HUES48 (cell line): ENCODE measurements around the gene LIFR.
"Not testable (repeated sequence)": the region's sequence is repeated elsewhere in the genome, so short reads cannot be mapped to it uniquely, and the experiment has no call there.

ENCODE experiments used
- H3K27ac ChIP-seq: one replicate; pipeline ENCODE4 v1.7.0; 2013; ENCODE audit warnings: low read depth, low read length, inconsistent platforms
- H3K27me3 ChIP-seq: 2 replicates; pipeline ENCODE4 v1.6.1; 2013; ENCODE audit warnings: mild to moderate bottlenecking, low read length; ENCODE audit not compliant: control insufficient read depth, insufficient read depth
- H3K36me3 ChIP-seq: 2 replicates; pipeline ENCODE4 v1.6.1; 2013; ENCODE audit warnings: low read length; ENCODE audit not compliant: control insufficient read depth, insufficient read depth
- H3K4me1 ChIP-seq: 2 replicates; pipeline ENCODE4 v1.6.1; 2013; ENCODE audit warnings: mild to moderate bottlenecking, low read length; ENCODE audit not compliant: control insufficient read depth, insufficient read depth
- H3K4me3 ChIP-seq: 2 replicates; pipeline ENCODE4 v1.5.1; 2013; ENCODE audit warnings: mild to moderate bottlenecking, low read depth, low read length
- H3K9ac ChIP-seq: 2 replicates; pipeline ENCODE4 v1.6.1; 2013; ENCODE audit warnings: mild to moderate bottlenecking, low read depth, low read length, moderate library complexity
- H3K9me3 ChIP-seq: 2 replicates; pipeline ENCODE4 v1.6.1; 2013; ENCODE audit warnings: low read length; ENCODE audit not compliant: control insufficient read depth, insufficient read depth

The LIFR gene

GRCh38 chr5:38533286-38534155, 22.9 kb downstream of the LIFR start:
- Histone ChIP-seq H3K27ac (no peak overlapping the region), H3K4me3 (no peak overlapping the region), H3K27me3 (no peaks in the 10 kb centered on the region), H3K36me3 (no peaks in the 10 kb centered on the region), H3K9me3 (no peaks in the 10 kb centered on the region), H3K9ac (no peak overlapping the region), H3K4me1 (peaks cover 29% of the 10 kb centered on the region)

GRCh38 chr5:38532165-38532669, 24.2 kb downstream of the LIFR start:
- no peaks in the 10 kb centered on the region for H3K36me3 ChIP-seq
- H3K4me3 ChIP-seq = peak overlapping the region; percentile 20; the same call in 1 of the 2 replicates
- H3K9ac ChIP-seq = no peak overlapping the region; the same call in 1 of the 2 replicates
- H3K27me3 ChIP-seq = no peaks in the 10 kb centered on the region
- H3K4me1 ChIP-seq = peaks cover 35% of the 10 kb centered on the region
- H3K9me3 ChIP-seq = no peaks in the 10 kb centered on the region
- H3K27ac ChIP-seq = peak overlapping the region; percentile 27

- Histone ChIP-seq H3K27ac (no peak overlapping the region), H3K4me1 (peaks cover 35% of the 10 kb centered on the region), H3K4me3 (no peak overlapping the region), H3K9ac (no peak overlapping the region), H3K27me3 (no peaks in the 10 kb centered on the region), H3K36me3 (no peaks in the 10 kb centered on the region; the same call in 1 of the 2 replicates), H3K9me3 (no peaks in the 10 kb centered on the region)
Measured at GRCh38 chr5:38531518-38531917, 24.9 kb downstream of the LIFR start.

- Histone ChIP-seq H3K4me1 (peaks cover 37% of the 10 kb centered on the region), H3K36me3 (no peaks in the 10 kb centered on the region; the same call in 1 of the 2 replicates), H3K9ac (no peak overlapping the region), H3K9me3 (no peaks in the 10 kb centered on the region), H3K27me3 (no peaks in the 10 kb centered on the region), H3K27ac (no peak overlapping the region), H3K4me3 (no peak overlapping the region)
Measured at GRCh38 chr5:38529955-38530646, 26.3 kb downstream of the LIFR start.

- no peak overlapping the region for H3K9ac ChIP-seq
- peaks cover 34% of the 10 kb centered on the region for H3K4me1 ChIP-seq
- H3K36me3 ChIP-seq = no peaks in the 10 kb centered on the region; the same call in 1 of the 2 replicates
Measured at GRCh38 chr5:38528162-38528703, 28.2 kb downstream of the LIFR start.

GRCh38 chr5:38527475-38527874, 29.0 kb downstream of the LIFR start:
- H3K4me1 ChIP-seq = peaks cover 26% of the 10 kb centered on the region
- H3K27me3 ChIP-seq = no peaks in the 10 kb centered on the region
- peaks cover 5% of the 10 kb centered on the region for H3K36me3 ChIP-seq
- H3K4me3 ChIP-seq = no peak overlapping the region
- no peak overlapping the region for H3K9ac ChIP-seq
- no peaks in the 10 kb centered on the region for H3K9me3 ChIP-seq
- no peak overlapping the region for H3K27ac ChIP-seq

More at GRCh38 chr5:38528162-38528703, 28.2 kb downstream of the LIFR start:
- Histone ChIP-seq H3K4me3 (no peak overlapping the region), H3K9me3 (no peaks in the 10 kb centered on the region), H3K27me3 (no peaks in the 10 kb centered on the region), H3K27ac (no peak overlapping the region)

GRCh38 chr5:38524022-38524421, 32.4 kb downstream of the LIFR start:
- Histone ChIP-seq H3K9me3 (no peaks in the 10 kb centered on the region), H3K4me1 (peaks cover 19% of the 10 kb centered on the region; the same call in 1 of the 2 replicates), H3K27me3 (no peaks in the 10 kb centered on the region), H3K27ac (no peak overlapping the region), H3K36me3 (peaks cover 21% of the 10 kb centered on the region), H3K4me3 (no peak overlapping the region), H3K9ac (no peak overlapping the region)

GRCh38 chr5:38519476-38519875, 37.0 kb downstream of the LIFR start:
- Histone ChIP-seq H3K36me3 (peaks cover 21% of the 10 kb centered on the region), H3K27ac (no peak overlapping the region), H3K9ac (no peak overlapping the region), H3K9me3 (no peaks in the 10 kb centered on the region), H3K4me1 (no peaks in the 10 kb centered on the region), H3K4me3 (no peak overlapping the region), H3K27me3 (no peaks in the 10 kb centered on the region)

- Histone ChIP-seq H3K36me3 (peaks cover 21% of the 10 kb centered on the region), H3K27ac (no peak overlapping the region), H3K4me1 (no peaks in the 10 kb centered on the region), H3K9ac (no peak overlapping the region), H3K9me3 (no peaks in the 10 kb centered on the region), H3K27me3 (no peaks in the 10 kb centered on the region), H3K4me3 (no peak overlapping the region)
Measured at GRCh38 chr5:38518341-38518740, 38.1 kb downstream of the LIFR start.

GRCh38 chr5:38516649-38517048, 39.8 kb downstream of the LIFR start:
- H3K4me3 ChIP-seq, H3K27ac ChIP-seq, H3K27me3 ChIP-seq, H3K36me3 ChIP-seq, H3K4me1 ChIP-seq, H3K9ac ChIP-seq, H3K9me3 ChIP-seq: not testable (repeated sequence)
